MM.1S (cell line): ENCODE measurements around the gene COL18A1.

Experiments used
- EZH2 ChIP-seq: fragments of 300-600 bp; sonication (generic); optimal IDR thresholded peaks from 2 replicates; pipeline ENCODE3; 2017; ENCODE audit warnings: low read depth, mild to moderate bottlenecking, antibody characterized with exemption, low read length, mixed read lengths
- TF ChIP-seq, protein P1 (sequence below): fragments of 300-600 bp; sonication (generic); IDR thresholded peaks from 2 replicates; pipeline ENCODE4 v1.5.1; 2016; ENCODE audit warnings: antibody characterized with exemption, low read length, mixed read lengths

DNA sequence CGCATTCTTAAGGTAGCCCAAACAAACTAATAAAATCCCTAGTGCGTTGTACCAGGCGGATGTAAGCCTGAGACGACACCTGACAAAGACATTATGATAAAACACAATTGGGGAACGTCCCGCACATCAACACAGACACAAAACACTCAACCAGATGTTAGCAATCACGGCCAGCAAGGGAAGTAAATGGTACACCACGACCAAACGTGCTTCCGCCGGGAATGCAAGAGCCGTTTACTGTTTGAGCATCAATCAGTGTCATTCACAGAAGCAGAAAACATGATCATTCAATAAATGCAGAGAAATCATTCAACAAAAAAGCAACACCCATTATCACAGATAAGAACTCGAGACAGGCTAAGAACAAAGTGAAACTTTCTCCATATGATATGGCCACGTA is 49.4 kb upstream of the COL18A1 start:
- TF ChIP-seq, protein P1, sequence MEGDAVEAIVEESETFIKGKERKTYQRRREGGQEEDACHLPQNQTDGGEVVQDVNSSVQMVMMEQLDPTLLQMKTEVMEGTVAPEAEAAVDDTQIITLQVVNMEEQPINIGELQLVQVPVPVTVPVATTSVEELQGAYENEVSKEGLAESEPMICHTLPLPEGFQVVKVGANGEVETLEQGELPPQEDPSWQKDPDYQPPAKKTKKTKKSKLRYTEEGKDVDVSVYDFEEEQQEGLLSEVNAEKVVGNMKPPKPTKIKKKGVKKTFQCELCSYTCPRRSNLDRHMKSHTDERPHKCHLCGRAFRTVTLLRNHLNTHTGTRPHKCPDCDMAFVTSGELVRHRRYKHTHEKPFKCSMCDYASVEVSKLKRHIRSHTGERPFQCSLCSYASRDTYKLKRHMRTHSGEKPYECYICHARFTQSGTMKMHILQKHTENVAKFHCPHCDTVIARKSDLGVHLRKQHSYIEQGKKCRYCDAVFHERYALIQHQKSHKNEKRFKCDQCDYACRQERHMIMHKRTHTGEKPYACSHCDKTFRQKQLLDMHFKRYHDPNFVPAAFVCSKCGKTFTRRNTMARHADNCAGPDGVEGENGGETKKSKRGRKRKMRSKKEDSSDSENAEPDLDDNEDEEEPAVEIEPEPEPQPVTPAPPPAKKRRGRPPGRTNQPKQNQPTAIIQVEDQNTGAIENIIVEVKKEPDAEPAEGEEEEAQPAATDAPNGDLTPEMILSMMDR = no peak
- TF ChIP-seq EZH2 = no peak
